ENCODE data around the gene HCN1.

- TF ChIP-seq ZNF530 (tag by site-specific recombination; IDR thresholded peaks at IDR 0.05; ENCODE audit: low read depth) = no peak
- no peak for TF ChIP-seq CTCF (tag by site-specific recombination; IDR thresholded peaks at IDR 0.05)
- TF ChIP-seq ZNF174 (tag by site-specific recombination; IDR thresholded peaks at IDR 0.05) = no peak
- no peak for TF ChIP-seq ZBTB20 (tag by site-specific recombination; IDR thresholded peaks at IDR 0.05)
- TF ChIP-seq PATZ1 (tag by site-specific recombination; IDR thresholded peaks at IDR 0.05) = no peak
- no peak for TF ChIP-seq ZFP69B (tag by site-specific recombination; IDR thresholded peaks at IDR 0.05)
- no peak for TF ChIP-seq ZNF626 (tag by site-specific recombination; IDR thresholded peaks at IDR 0.05)
- TF ChIP-seq ZNF354C (tag by site-specific recombination; IDR thresholded peaks at IDR 0.05; ENCODE audit: borderline replicate concordance, low read depth) = no peak
- TF ChIP-seq BCL6B (tag by site-specific recombination; IDR thresholded peaks at IDR 0.05) = no peak
- TF ChIP-seq MEIS1 (CRISPR knock-in tag; IDR thresholded peaks at IDR 0.05; ENCODE audit: borderline replicate concordance) = no peak
- no peak for TF ChIP-seq REST (tag by site-specific recombination; IDR thresholded peaks at IDR 0.05)
- TF ChIP-seq SALL2 (tag by site-specific recombination; IDR thresholded peaks at IDR 0.05; ENCODE audit: borderline replicate concordance) = no peak
- TF ChIP-seq TCF7L2 (IDR thresholded peaks at IDR 0.05; ENCODE audit: borderline replicate concordance, low read depth, low read length) = no peak
- TF ChIP-seq TSHZ1 (tag by site-specific recombination; IDR thresholded peaks at IDR 0.05; ENCODE audit: borderline replicate concordance) = no peak
These were observed 470.6 kb downstream of the HCN1 start for GRCh38 chr5:45225571-45226031.
